ENCODE data around the gene POU6F2.

POU6F2 gene

GRCh38 chr7:39413636-39414223 lies 436.0 kb downstream of the POU6F2 start:
- DNase-seq = no peak

GRCh38 chr7:39414224-39415035 lies 436.7 kb downstream of the POU6F2 start:
- no peak for DNase-seq

- no peak for DNase-seq
Observed at GRCh38 chr7:39415091-39415787, 437.5 kb downstream of the POU6F2 start.

GRCh38 chr7:39416866-39417265 lies 439.2 kb downstream of the POU6F2 start:
- DNase-seq = no peak

- no peak for DNase-seq
Observed at GRCh38 chr7:39417642-39418041, 439.9 kb downstream of the POU6F2 start.

GRCh38 chr7:39421251-39421650 lies 443.5 kb downstream of the POU6F2 start:
- DNase-seq = no peak

GRCh38 chr7:39421661-39422060 lies 444.0 kb downstream of the POU6F2 start:
- no peak for DNase-seq

- no peak for DNase-seq
Observed at GRCh38 chr7:39428221-39428620, 450.5 kb downstream of the POU6F2 start.

GRCh38 chr7:39429421-39429820 lies 451.7 kb downstream of the POU6F2 start:
- no peak for DNase-seq

- no peak for DNase-seq
Observed at GRCh38 chr7:39430441-39430840, 452.7 kb downstream of the POU6F2 start.

GRCh38 chr7:39430909-39431641 lies 453.4 kb downstream of the POU6F2 start:
- DNase-seq = no peak

- no peak for DNase-seq
Observed at GRCh38 chr7:39432368-39432767, 454.7 kb downstream of the POU6F2 start.

- no peak for DNase-seq
Observed at GRCh38 chr7:39432807-39433416, 455.2 kb downstream of the POU6F2 start.

- peak; percentile 6 to 55 for DNase-seq
Observed at GRCh38 chr7:39433550-39433949, 455.8 kb downstream of the POU6F2 start.

- DNase-seq = no peak
Observed at GRCh38 chr7:39434012-39434411, 456.3 kb downstream of the POU6F2 start.

- no peak for DNase-seq
Observed at GRCh38 chr7:39446546-39446945, 468.8 kb downstream of the POU6F2 start.

GRCh38 chr7:39451901-39452300 lies 474.2 kb downstream of the POU6F2 start:
- DNase-seq = no peak

GRCh38 chr7:39453743-39454355 lies 476.1 kb downstream of the POU6F2 start:
- DNase-seq = peak; percentile 16 to 54

GRCh38 chr7:39458061-39458745 lies 480.5 kb downstream of the POU6F2 start:
- no peak for DNase-seq

GRCh38 chr7:39459636-39460035 lies 481.9 kb downstream of the POU6F2 start:
- DNase-seq = no peak

- no peak for DNase-seq
Observed at GRCh38 chr7:39460486-39460885, 482.8 kb downstream of the POU6F2 start.
